ENCODE measurements around the gene LANCL2. TPM values are rescaled to one million over a fixed set of nuclear protein-coding genes. Genes with fewer than 3 reads are reported as not detected.

Gene LANCL2
- total and polyA plus RNA-seq, 4 experiments from 2014 or later: 4.4 to 7.0 (median 5.2) TPM

- DNase-seq: no peak
- Histone ChIP-seq H3K27ac (ENCODE audit: low read depth, low read length) (no peak overlapping the region), H3K4me3 (ENCODE audit: low read length in 2 of 2) (no peak overlapping the region), H3K27me3 (ENCODE audit: insufficient read depth, low read length) (no peaks in the 10 kb centered on the region), H3K9me3 (ENCODE audit: control insufficient read depth in 1 of 2, low read length in 2 of 2) (no peaks in the 10 kb centered on the region), H3K4me1 (ENCODE audit: insufficient read depth, low read length) (peaks cover 21% of the 10 kb centered on the region), H3K36me3 (ENCODE audit: insufficient read depth, low read length) (no peaks in the 10 kb centered on the region)
- Mint-ChIP-seq H3K27ac (peak overlapping the region in 2 of 7 donors; percentile 29 to 45), H3K27me3 (no peaks in the 10 kb centered on the region), H3K9me3 (peaks cover 0 to 3% (median 0%) of the 10 kb centered on the region in 8 donors), H3K4me3 (no peak overlapping the region), H3K4me1 (peaks cover 5 to 21% (median 19%) of the 10 kb centered on the region in 4 donors), H3K36me3 (peaks cover 0 to 15% of the 10 kb centered on the region in 2 donors)
- ChIA-PET POLR2A (ENCODE audit: partially characterized antibody) (no interaction called here), CTCF (ENCODE audit: partially characterized antibody) (interaction anchor here (0.6 kb wide), 1 partner anchor 608 kb away, joined by 3 read pairs; no protein-coding TSS in a partner anchor)
- intact Hi-C loops (cut with micrococcal nuclease): loop anchor here (5.0 to 10.0 kb wide), 4 partner anchors 48 to 597 kb away; partner anchors contain the start of gene ZNF713
Observed at GRCh38 chr7:55369427-55370400, 4.6 kb downstream of the LANCL2 start.

GRCh38 chr7:55374213-55374612, 9.1 kb downstream of the LANCL2 start:
- H3K27ac ChIP-seq (ENCODE audit: low read depth, low read length): no peak overlapping the region
- POLR2A ChIA-PET (ENCODE audit: partially characterized antibody): interaction anchor here (3.2 kb wide), 1 partner anchor 8 kb away, joined by 16 read pairs; the partner anchor contains the start of gene LANCL2
- Mint-ChIP-seq H3K27ac (no peak overlapping the region), H3K4me3 (no peak overlapping the region), H3K9me3 (no peaks in the 10 kb centered on the region), H3K4me1 (peaks cover 0 to 9% (median 4%) of the 10 kb centered on the region in 4 donors), H3K27me3 (no peaks in the 10 kb centered on the region), H3K36me3 (no peaks in the 10 kb centered on the region)
- no peak overlapping the region for H3K4me3 ChIP-seq (ENCODE audit: low read length in 2 of 2)
- CTCF ChIA-PET (ENCODE audit: partially characterized antibody): interaction anchor here (0.6 to 1.9 kb wide), 3 partner anchors 8 to 690 kb away, joined by 4 to 7 read pairs (median 4); no protein-coding TSS in a partner anchor
- no peaks in the 10 kb centered on the region for H3K36me3 ChIP-seq (ENCODE audit: insufficient read depth, low read length)
- no peak for DNase-seq
- no peaks in the 10 kb centered on the region for H3K9me3 ChIP-seq (ENCODE audit: control insufficient read depth in 1 of 2, low read length in 2 of 2)
- intact Hi-C loops (cut with micrococcal nuclease): no loop called here
- H3K4me1 ChIP-seq (ENCODE audit: insufficient read depth, low read length): no peaks in the 10 kb centered on the region
- H3K27me3 ChIP-seq (ENCODE audit: insufficient read depth, low read length): no peaks in the 10 kb centered on the region

GRCh38 chr7:55375237-55375636, 10.1 kb downstream of the LANCL2 start:
- CTCF ChIA-PET (ENCODE audit: partially characterized antibody): interaction anchor here (0.8 to 1.9 kb wide), 3 partner anchors 9 to 120 kb away, joined by 3 to 7 read pairs (median 4); no protein-coding TSS in a partner anchor
- no peak overlapping the region for H3K27ac ChIP-seq (ENCODE audit: low read depth, low read length)
- no peaks in the 10 kb centered on the region for H3K9me3 ChIP-seq (ENCODE audit: control insufficient read depth in 1 of 2, low read length in 2 of 2)
- no peak for DNase-seq
- no peaks in the 10 kb centered on the region for H3K4me1 ChIP-seq (ENCODE audit: insufficient read depth, low read length)
- no peaks in the 10 kb centered on the region for H3K27me3 ChIP-seq (ENCODE audit: insufficient read depth, low read length)
- no peaks in the 10 kb centered on the region for H3K36me3 ChIP-seq (ENCODE audit: insufficient read depth, low read length)
- Mint-ChIP-seq H3K4me1 (peaks cover 0 to 4% (median 4%) of the 10 kb centered on the region in 4 donors), H3K36me3 (no peaks in the 10 kb centered on the region), H3K27ac (no peak overlapping the region), H3K4me3 (no peak overlapping the region), H3K9me3 (no peaks in the 10 kb centered on the region), H3K27me3 (no peaks in the 10 kb centered on the region)
- intact Hi-C loops (cut with micrococcal nuclease): no loop called here
- POLR2A ChIA-PET (ENCODE audit: partially characterized antibody): interaction anchor here (3.2 kb wide), 1 partner anchor 9 kb away, joined by 16 read pairs; the partner anchor contains the start of gene LANCL2
- H3K4me3 ChIP-seq (ENCODE audit: low read length in 2 of 2): no peak overlapping the region

- no peak overlapping the region for H3K4me3 ChIP-seq (ENCODE audit: low read length in 2 of 2)
- intact Hi-C loops (cut with micrococcal nuclease): no loop called here
- H3K27me3 ChIP-seq (ENCODE audit: insufficient read depth, low read length): no peaks in the 10 kb centered on the region
- Mint-ChIP-seq H3K27ac (no peak overlapping the region), H3K4me1 (peaks cover 0 to 7% (median under 1%) of the 10 kb centered on the region in 4 donors), H3K27me3 (no peaks in the 10 kb centered on the region), H3K9me3 (no peaks in the 10 kb centered on the region), H3K36me3 (peaks cover 2 to 6% of the 10 kb centered on the region in 2 donors), H3K4me3 (no peak overlapping the region)
- DNase-seq: no peak
- H3K9me3 ChIP-seq (ENCODE audit: control insufficient read depth in 1 of 2, low read length in 2 of 2): no peaks in the 10 kb centered on the region
- POLR2A ChIA-PET (ENCODE audit: partially characterized antibody): no interaction called here
- CTCF ChIA-PET (ENCODE audit: partially characterized antibody): no interaction called here
- no peaks in the 10 kb centered on the region for H3K4me1 ChIP-seq (ENCODE audit: insufficient read depth, low read length)
- no peak overlapping the region for H3K27ac ChIP-seq (ENCODE audit: low read depth, low read length)
- no peaks in the 10 kb centered on the region for H3K36me3 ChIP-seq (ENCODE audit: insufficient read depth, low read length)
Observed at GRCh38 chr7:55377162-55377817, 12.2 kb downstream of the LANCL2 start.

GRCh38 chr7:55379285-55379684, 14.1 kb downstream of the LANCL2 start:
- no peak overlapping the region for H3K4me3 Mint-ChIP-seq
- Histone ChIP-seq H3K27me3 (ENCODE audit: insufficient read depth, low read length) (no peaks in the 10 kb centered on the region), H3K36me3 (ENCODE audit: insufficient read depth, low read length) (no peaks in the 10 kb centered on the region), H3K9me3 (ENCODE audit: control insufficient read depth in 1 of 2, low read length in 2 of 2) (no peaks in the 10 kb centered on the region), H3K27ac (ENCODE audit: low read depth, low read length) (no peak overlapping the region), H3K4me3 (ENCODE audit: low read length in 2 of 2) (no peak overlapping the region), H3K4me1 (ENCODE audit: insufficient read depth, low read length) (no peaks in the 10 kb centered on the region)
- no peaks in the 10 kb centered on the region for H3K27me3 Mint-ChIP-seq
- peaks cover 0 to 7% (median under 1%) of the 10 kb centered on the region in 4 donors for H3K4me1 Mint-ChIP-seq
- peaks cover 8 to 12% of the 10 kb centered on the region in 2 donors for H3K36me3 Mint-ChIP-seq
- peaks cover 0 to 10% (median 5%) of the 10 kb centered on the region in 8 donors for H3K9me3 Mint-ChIP-seq
- POLR2A ChIA-PET (ENCODE audit: partially characterized antibody): no interaction called here
- CTCF ChIA-PET (ENCODE audit: partially characterized antibody): interaction anchor here (0.6 to 2.3 kb wide), 2 partner anchors 36 to 619 kb away, joined by 3 to 8 read pairs; no protein-coding TSS in a partner anchor
- DNase-seq: no peak
- no peak overlapping the region for H3K27ac Mint-ChIP-seq
- intact Hi-C loops (cut with micrococcal nuclease): no loop called here

GRCh38 chr7:55381189-55381588, 16.1 kb downstream of the LANCL2 start:
- ChIA-PET CTCF (ENCODE audit: partially characterized antibody) (interaction anchor here (2.3 kb wide), 1 partner anchor 34 kb away, joined by 8 read pairs; no protein-coding TSS in a partner anchor), POLR2A (ENCODE audit: partially characterized antibody) (no interaction called here)
- H3K9me3 Mint-ChIP-seq: peaks cover 2 to 23% (median 20%) of the 10 kb centered on the region in 8 donors
- Histone ChIP-seq H3K4me3 (ENCODE audit: low read length in 2 of 2) (no peak overlapping the region), H3K4me1 (ENCODE audit: insufficient read depth, low read length) (no peaks in the 10 kb centered on the region), H3K27me3 (ENCODE audit: insufficient read depth, low read length) (no peaks in the 10 kb centered on the region), H3K27ac (ENCODE audit: low read depth, low read length) (no peak overlapping the region), H3K36me3 (ENCODE audit: insufficient read depth, low read length) (no peaks in the 10 kb centered on the region), H3K9me3 (ENCODE audit: control insufficient read depth in 1 of 2, low read length in 2 of 2) (no peaks in the 10 kb centered on the region)
- H3K4me1 Mint-ChIP-seq: peaks cover 0 to 3% (median under 1%) of the 10 kb centered on the region in 4 donors
- H3K36me3 Mint-ChIP-seq: peaks cover 10 to 21% of the 10 kb centered on the region in 2 donors
- DNase-seq: no peak
- no peak overlapping the region for H3K4me3 Mint-ChIP-seq
- intact Hi-C loops (cut with micrococcal nuclease): no loop called here
- no peaks in the 10 kb centered on the region for H3K27me3 Mint-ChIP-seq
- peak overlapping the region in 1 of 7 donors; percentile 31 for H3K27ac Mint-ChIP-seq

All from CD4-positive, alpha-beta memory T cell (primary cell).